ENCODE measurements around the gene NEK10. TPM values are rescaled to one million over a fixed set of nuclear protein-coding genes. Genes with fewer than 3 reads are reported as not detected.
"Not testable (repeated sequence)": the region's sequence is repeated elsewhere in the genome, so short reads cannot be mapped to it uniquely, and the experiment has no call there.

The NEK10 gene
- total and polyA plus RNA-seq, 2 of the 4 experiments (the other 2 are of a cell fraction) = 2.2 to 6.6 TPM

- Histone ChIP-seq H2AK5ac (ENCODE audit: low read depth, low read length) (no peak overlapping the region), H2BK20ac (ENCODE audit: low read depth, low read length) (no peak overlapping the region), H3K9ac (ENCODE audit: low read depth, low read length) (no peak overlapping the region), H3K4me3 (ENCODE audit: insufficient read depth, low read depth, low read length) (no peak overlapping the region), H4K8ac (ENCODE audit: low read depth in 2 of 2, low read length in 2 of 2) (no peak overlapping the region), H4K20me1 (ENCODE audit: insufficient read depth, low read length) (no peaks in the 10 kb centered on the region), H2BK5ac (ENCODE audit: low read depth, low read length, poor library complexity, severe bottlenecking) (no peak overlapping the region), H3K18ac (ENCODE audit: low read depth, low read length) (no peak overlapping the region), H3K4me1 (ENCODE audit: control insufficient read depth, insufficient read depth, low read length) (peaks cover 7% of the 10 kb centered on the region), H2AFZ (replicated peaks; ENCODE audit: low read length, poor library complexity) (no peak overlapping the region), H3K9me3 (ENCODE audit: control insufficient read depth, insufficient read depth, low read length) (no peaks in the 10 kb centered on the region), H3K56ac (ENCODE audit: extremely low read depth, insufficient read depth, low read length) (no peak overlapping the region), H3K36me3 (ENCODE audit: control insufficient read depth, insufficient read depth, low read length) (no peaks in the 10 kb centered on the region), H4K5ac (ENCODE audit: low read depth, low read length) (no peak overlapping the region), H4K91ac (ENCODE audit: insufficient read depth, low read depth, low read length) (no peak overlapping the region), H3K4me2 (ENCODE audit: low read depth, low read length) (no peak overlapping the region), H2AK9ac (replicated peaks; ENCODE audit: low read depth, low read length, poor library complexity) (no peak overlapping the region), H2BK120ac (ENCODE audit: low read depth, low read length) (no peak overlapping the region), H3K27me3 (ENCODE audit: control insufficient read depth, insufficient read depth, low read length) (no peaks in the 10 kb centered on the region), H3K79me1 (ENCODE audit: low read depth in 1 of 2, low read length in 2 of 2) (no peaks in the 10 kb centered on the region), H2BK15ac (ENCODE audit: low read depth, low read length) (no peak overlapping the region), H3K23ac (ENCODE audit: low read depth, low read length) (no peak overlapping the region), H3K9me1 (ENCODE audit: insufficient read depth, low read length) (no peaks in the 10 kb centered on the region), H3K14ac (replicated peaks; ENCODE audit: low read depth, low read length) (no peak overlapping the region), H3K4ac (ENCODE audit: low read depth, low read length) (no peak overlapping the region), H3K27ac (ENCODE audit: insufficient read depth, low read length) (no peak overlapping the region)
- ChIA-PET POLR2A (ENCODE audit: unreplicated experiment) (no interaction called here), CTCF (no interaction called here)
- TF ChIP-seq CTCF (conservative IDR thresholded peaks at IDR 0.05; ENCODE audit: low read depth, low read length) = no peak
- DNase-seq = no peak
- ATAC-seq (ENCODE audit: low read depth) = no peak
- no CpG with 5 or more reads among the region's 2 CpGs for WGBS, 2 experiments (ENCODE audit: extremely low coverage in 2 of 2, insufficient read length in 1 of 2)
- no TSS peak for BruUV-seq (replicated peaks)
- dilution Hi-C loops (cut with HindIII; ENCODE audit: low sequenced_read_pairs, unreplicated experiment) = no loop called here
- intact Hi-C loops (cut with micrococcal nuclease) = no loop called here
- in situ Hi-C loops (cut with MboI; ENCODE audit: low sequenced_read_pairs) = no loop called here
Measured at GRCh38 chr3:27287052-27287451, 82.1 kb downstream of the NEK10 start.

GRCh38 chr3:27286467-27286866 lies 82.7 kb downstream of the NEK10 start:
- H3K56ac ChIP-seq (ENCODE audit: extremely low read depth, insufficient read depth, low read length); CTCF ChIA-PET; POLR2A ChIA-PET (ENCODE audit: unreplicated experiment); H2BK20ac ChIP-seq (ENCODE audit: low read depth, low read length); H3K18ac ChIP-seq (ENCODE audit: low read depth, low read length); H2BK5ac ChIP-seq (ENCODE audit: low read depth, low read length, poor library complexity, severe bottlenecking); H4K20me1 ChIP-seq (ENCODE audit: insufficient read depth, low read length); H3K9me1 ChIP-seq (ENCODE audit: insufficient read depth, low read length); H3K9me3 ChIP-seq (ENCODE audit: control insufficient read depth, insufficient read depth, low read length); H2AK5ac ChIP-seq (ENCODE audit: low read depth, low read length); DNase-seq; H2AFZ ChIP-seq (replicated peaks; ENCODE audit: low read length, poor library complexity); H3K23ac ChIP-seq (ENCODE audit: low read depth, low read length); H2AK9ac ChIP-seq (replicated peaks; ENCODE audit: low read depth, low read length, poor library complexity); H3K4me2 ChIP-seq (ENCODE audit: low read depth, low read length); H3K4ac ChIP-seq (ENCODE audit: low read depth, low read length); H3K27ac ChIP-seq (ENCODE audit: insufficient read depth, low read length); H3K14ac ChIP-seq (replicated peaks; ENCODE audit: low read depth, low read length); H3K79me1 ChIP-seq (ENCODE audit: low read depth in 1 of 2, low read length in 2 of 2); H3K27me3 ChIP-seq (ENCODE audit: control insufficient read depth, insufficient read depth, low read length); H3K4me3 ChIP-seq (ENCODE audit: insufficient read depth, low read depth, low read length); H3K9ac ChIP-seq (ENCODE audit: low read depth, low read length); ATAC-seq (ENCODE audit: low read depth); H2BK120ac ChIP-seq (ENCODE audit: low read depth, low read length); dilution Hi-C loops (cut with HindIII; ENCODE audit: low sequenced_read_pairs, unreplicated experiment); in situ Hi-C loops (cut with MboI; ENCODE audit: low sequenced_read_pairs); H4K8ac ChIP-seq (ENCODE audit: low read depth in 2 of 2, low read length in 2 of 2); H3K4me1 ChIP-seq (ENCODE audit: control insufficient read depth, insufficient read depth, low read length); H4K5ac ChIP-seq (ENCODE audit: low read depth, low read length); H4K91ac ChIP-seq (ENCODE audit: insufficient read depth, low read depth, low read length); H2BK15ac ChIP-seq (ENCODE audit: low read depth, low read length); intact Hi-C loops (cut with micrococcal nuclease); BruUV-seq (replicated peaks); H3K36me3 ChIP-seq (ENCODE audit: control insufficient read depth, insufficient read depth, low read length): not testable (repeated sequence)
- WGBS, 2 experiments (ENCODE audit: extremely low coverage in 2 of 2, insufficient read length in 1 of 2) = no CpG with 5 or more reads among the region's 10 CpGs
